Right renal pelvis (tissue), 4 donors: ENCODE results near the gene TEX9. TPM values are rescaled to one million over a fixed set of nuclear protein-coding genes. Genes with fewer than 3 reads are reported as not detected.

Experiments used
- DNase-seq, 4 donors: peaks; one replicate each; pipeline ENCODE4 v3.0.0-alpha.2; 2013; ENCODE audit warnings: low read depth in 4 of 4, low spot score in 3 of 4, missing footprints in 1 of 4
- polyA plus RNA-seq, 4 donors: library from polyadenylated mRNA; unstranded; fragments of 120-200 nt; gene quantifications; one replicate each; pipeline ENCODE4 v1.2.1, GENCODE V29; 2013; ENCODE audit not compliant: insufficient read length in 4 of 4

The TEX9 gene
- polyA plus RNA-seq, 4 donors: 26.4 to 34.7 (median 31.1) TPM

DNA sequence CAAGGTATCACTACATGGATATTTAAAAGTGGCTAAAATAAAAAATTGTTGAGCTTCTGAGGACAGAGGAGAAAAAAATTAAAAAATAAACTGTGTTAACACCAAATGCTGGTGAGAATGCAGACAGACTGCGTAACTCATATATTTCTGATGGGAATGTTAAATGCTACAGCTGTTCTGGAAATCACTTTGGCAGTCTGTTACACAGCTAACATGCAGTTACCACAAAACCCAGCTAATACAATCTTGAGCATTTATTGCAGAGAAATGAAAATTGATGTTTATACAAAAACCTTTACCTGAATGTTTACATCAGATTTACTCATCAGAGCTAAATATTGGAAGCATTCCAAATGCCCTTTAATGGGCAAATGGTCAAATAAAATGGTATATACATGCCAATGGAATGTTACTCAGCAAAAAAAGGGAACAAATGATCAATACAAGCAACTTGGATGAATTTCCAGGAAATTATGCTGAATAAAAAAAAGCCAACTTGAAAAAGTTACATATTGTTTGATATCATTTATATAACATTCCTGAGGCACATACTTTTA is 75.1 kb downstream of the TEX9 start:
- DNase-seq: no peak

- no peak for DNase-seq
These were observed 77.1 kb downstream of the TEX9 start for GRCh38 chr15:56442354-56442753.

GRCh38 chr15:56445746-56446145 is 80.5 kb downstream of the TEX9 start:
- DNase-seq: no peak

DNA sequence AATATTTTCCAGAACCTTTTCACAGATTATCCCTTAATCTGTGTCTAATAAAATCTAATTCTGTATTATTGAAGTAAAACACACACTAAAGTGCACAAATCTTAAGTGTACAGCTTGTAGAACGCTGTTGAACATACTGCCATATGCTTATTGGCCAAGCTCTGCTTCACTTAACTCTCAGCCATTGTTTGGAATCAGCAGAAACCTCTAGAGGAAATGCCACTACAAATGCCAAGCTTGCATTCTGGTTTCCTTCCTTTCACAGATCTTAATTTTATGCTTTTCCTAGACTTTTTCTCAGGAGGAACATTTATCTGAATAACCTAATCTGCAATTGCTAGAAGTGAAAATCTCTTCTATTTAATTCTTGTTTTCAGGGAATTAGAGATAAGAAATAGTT is 89.6 kb downstream of the TEX9 start:
- DNase-seq: no peak

DNA sequence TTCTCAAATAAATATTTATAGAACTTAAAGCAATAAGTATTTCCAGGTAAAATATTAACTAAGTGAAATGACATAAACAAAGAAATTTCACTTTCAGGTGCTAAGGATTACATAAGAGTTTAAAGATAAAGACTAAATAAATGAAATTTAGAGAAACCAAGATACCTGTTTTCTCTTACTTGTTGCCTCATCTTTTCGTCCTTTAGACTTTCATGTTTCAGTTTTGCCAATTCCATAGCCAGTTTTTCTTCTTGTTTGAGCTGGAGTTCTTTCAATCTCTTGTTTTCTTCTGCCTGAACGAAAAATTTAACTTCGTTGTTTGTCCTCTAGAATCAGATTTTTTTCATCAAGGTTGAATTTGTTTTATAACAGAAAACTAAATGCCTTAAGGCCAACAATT is 91.0 kb downstream of the TEX9 start:
- DNase-seq: no peak

- no peak for DNase-seq
These were observed 93.9 kb downstream of the TEX9 start for GRCh38 chr15:56459096-56459495.

DNA sequence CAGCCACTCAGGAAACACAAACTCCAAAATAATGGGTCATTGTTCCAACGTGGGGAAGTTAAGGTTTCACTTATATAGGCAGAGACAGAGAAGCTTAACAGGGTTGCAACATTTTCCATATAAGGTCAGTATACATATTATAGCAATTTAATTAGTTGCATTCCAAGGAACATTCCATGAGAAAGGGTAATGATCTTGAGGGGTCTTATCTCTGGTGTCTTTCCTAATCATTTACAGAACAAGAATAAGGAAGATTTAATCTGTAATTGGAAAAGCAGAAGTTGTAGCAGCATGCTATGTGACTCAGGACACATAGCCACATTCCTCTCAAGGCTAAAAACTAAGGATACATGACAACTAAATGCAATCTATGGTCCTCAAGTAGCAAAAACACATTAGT is 94.8 kb downstream of the TEX9 start:
- DNase-seq: no peak

GRCh38 chr15:56460947-56461346 is 95.7 kb downstream of the TEX9 start:
- no peak for DNase-seq

DNA sequence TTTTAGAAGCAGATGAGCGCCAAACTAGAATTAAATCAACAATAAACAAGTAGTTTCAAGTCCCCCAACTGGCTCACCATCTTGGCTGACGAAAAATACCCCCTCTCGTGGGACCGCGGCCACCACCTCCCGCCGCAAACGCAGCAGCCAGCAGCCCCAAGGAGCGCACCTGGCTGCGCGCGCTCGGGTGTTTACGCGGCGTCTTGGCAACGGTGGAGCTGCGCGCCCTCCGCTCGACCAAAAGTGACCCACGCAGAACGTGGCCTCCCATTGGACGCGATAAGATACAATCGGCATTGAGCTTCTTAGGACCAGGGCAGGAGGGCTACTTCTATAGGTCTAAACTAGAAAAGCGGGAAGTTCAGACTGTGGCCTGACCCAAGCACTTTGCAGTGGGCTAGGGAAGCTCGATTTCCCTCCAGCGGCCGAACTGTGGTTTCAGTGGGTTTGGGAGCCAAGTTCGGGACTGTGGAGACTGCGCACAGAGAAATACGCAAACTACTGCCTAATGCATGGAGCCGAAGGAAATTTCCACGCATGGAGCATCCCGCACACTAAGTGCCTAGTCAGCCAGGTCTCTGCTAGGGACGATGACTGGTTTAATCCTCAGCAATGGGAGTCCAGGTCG is 99.8 kb downstream of the TEX9 start, which contains the start of gene MNS1:
TSS of gene MNS1 (minus strand) at position 245 of the 628 bp plus-strand sequence. CDS start at position 80, 165 bp downstream.
- DNase-seq: peak; percentile 95 to 97 (median 96)

DNA sequence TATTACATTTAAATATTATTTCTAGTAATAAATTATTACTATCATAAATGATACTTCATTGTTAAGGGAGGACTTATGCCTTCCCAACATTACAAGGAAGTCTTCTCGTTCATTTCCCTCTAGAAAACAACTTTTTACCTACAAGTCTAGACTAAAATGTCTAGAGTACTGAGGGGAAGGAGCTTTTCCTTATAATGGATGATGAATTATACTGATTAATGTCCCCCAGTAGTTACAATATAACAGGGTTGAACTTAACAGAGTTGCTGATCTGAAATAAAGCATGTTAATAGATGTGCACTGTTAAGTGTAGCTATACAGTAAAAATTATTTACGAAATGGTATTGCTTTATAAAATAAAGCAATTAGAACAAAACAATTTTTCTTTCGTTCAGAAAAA is 102.4 kb downstream of the TEX9 start:
- peak in 1 of 4 donors; percentile 12 for DNase-seq

DNA sequence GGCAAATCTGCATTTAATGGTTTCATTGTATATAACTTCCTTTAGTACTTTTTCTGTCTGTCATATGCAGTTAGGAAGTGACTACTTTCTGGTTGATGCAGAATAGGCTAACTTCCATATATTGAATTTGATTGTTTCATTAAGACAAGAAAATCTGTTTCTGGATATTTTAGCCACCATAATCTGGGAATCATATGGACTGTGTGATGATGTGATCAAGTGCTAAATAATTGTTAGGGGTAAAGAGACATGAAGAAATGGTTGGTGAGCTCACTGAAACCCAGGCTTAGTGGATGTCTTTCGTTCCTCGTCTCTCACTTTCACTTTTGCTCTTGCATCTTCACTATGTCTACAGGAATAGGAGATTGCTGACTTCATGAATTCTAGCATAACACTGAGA is 103.2 kb downstream of the TEX9 start:
- DNase-seq: no peak

DNA sequence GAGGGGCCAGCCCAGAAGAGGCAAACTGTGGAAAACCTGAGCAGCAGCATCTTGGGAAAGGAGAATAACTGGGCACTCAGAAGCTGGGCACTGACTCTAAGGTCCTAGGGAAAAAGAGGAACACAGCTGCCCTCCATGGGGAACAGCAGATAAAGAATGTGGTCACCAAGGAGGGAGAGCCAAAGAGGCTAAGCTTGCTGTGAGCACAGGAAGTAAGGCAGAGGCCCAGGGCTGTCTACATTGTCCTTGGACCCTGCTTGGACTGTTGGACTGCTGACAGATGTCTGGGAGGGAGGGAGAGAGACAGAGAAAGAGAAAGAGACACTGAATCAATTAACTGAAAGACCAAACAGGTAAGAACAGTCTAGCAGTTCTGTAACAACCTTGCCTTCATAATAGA is 104.3 kb downstream of the TEX9 start:
- DNase-seq: no peak

GRCh38 chr15:56471440-56472069 is 106.3 kb downstream of the TEX9 start:
- no peak for DNase-seq

DNA sequence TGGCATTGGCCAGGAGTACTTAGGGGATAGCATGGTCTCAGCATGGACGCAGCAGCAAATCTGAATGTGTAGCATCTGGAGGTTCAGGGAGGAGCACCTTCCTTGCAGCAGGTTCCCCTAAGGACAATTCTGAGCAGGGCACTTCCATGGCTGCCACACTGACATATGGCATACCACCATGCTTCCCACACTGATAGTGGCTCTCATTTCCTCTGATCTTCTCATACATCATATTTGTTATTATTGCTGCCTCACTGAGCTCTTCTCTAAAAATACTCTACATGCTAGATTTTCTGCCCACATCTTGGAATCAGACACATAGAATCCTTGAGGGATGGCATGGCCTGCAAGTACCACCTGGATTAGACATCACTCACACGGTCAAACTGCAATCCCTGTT is 107.1 kb downstream of the TEX9 start:
- DNase-seq: no peak

DNA sequence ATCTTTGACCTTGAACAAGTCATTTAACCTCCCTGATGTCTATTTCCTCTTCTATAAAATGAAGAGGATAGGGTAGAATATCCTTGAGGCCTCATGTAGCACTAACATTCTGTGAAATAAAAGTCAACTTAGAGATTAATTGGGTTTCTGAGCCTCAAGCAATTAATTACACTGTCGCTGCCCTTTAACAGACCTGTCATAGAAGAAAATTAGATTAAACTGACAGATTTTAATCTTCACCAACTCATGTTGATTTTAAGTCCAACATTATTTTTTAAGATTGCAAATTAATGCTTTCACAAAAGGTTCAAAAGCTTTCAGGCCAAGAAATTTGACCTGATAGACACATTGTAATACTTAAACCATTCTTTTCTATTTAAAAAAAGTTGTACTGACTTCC is 107.8 kb downstream of the TEX9 start:
- no peak for DNase-seq

- DNase-seq: no peak
These were observed 110.1 kb downstream of the TEX9 start for GRCh38 chr15:56475351-56475750.

Other genes with a start within 250 kb of the TEX9 start
- gene RFX7, start 121.5 kb upstream of the TEX9 start, polyA plus RNA-seq: 10 to 100 TPM; 19.7 to 24.1 (median 23.3) TPM
- gene MNS1, start 99.7 kb downstream of the TEX9 start, polyA plus RNA-seq: 10 to 100 TPM; 24.1 to 33.2 (median 29.4) TPM